Esophagus squamous epithelium (tissue), 5 donors: ENCODE measurements around the gene RCOR2. TPM values are rescaled to one million over a fixed set of nuclear protein-coding genes. Genes with fewer than 3 reads are reported as not detected.

ENCODE experiments used
- DNase-seq: peaks from one replicate; lab custom pipeline; 2025; lab: John Stamatoyannopoulos, UW
- H3K27ac ChIP-seq, 4 donors: fragments of 200-600 bp; sonication (generic); one replicate each; pipeline ENCODE4 v1.5.1; 2016 to 2019; ENCODE audit warnings: mild to moderate bottlenecking in 1 of 4
- H3K27me3 ChIP-seq, 4 donors: fragments of 200-600 bp; sonication (generic); 1 replicate in 3 of 4; 2 replicates in 1 of 4; pipeline versions ENCODE4 v1.5.1 to v1.6.0; 2017 to 2021; ENCODE audit warnings: antibody characterized with exemption in 1 of 4
- H3K36me3 ChIP-seq, 3 donors: fragments of 200-600 bp; sonication (generic); one replicate each; pipeline ENCODE4 v1.5.1; 2016 to 2019
- H3K4me1 ChIP-seq, 3 donors: fragments of 200-600 bp; sonication (generic); one replicate each; pipeline ENCODE4 v1.5.1; 2017 to 2019
- H3K4me3 ChIP-seq, 4 donors: fragments of 200-600 bp; sonication (generic); 1 replicate in 3 of 4; 2 replicates in 1 of 4; pipeline ENCODE4 v1.5.1; 2016 to 2019; ENCODE audit warnings: mild to moderate bottlenecking in 2 of 4, moderate library complexity in 1 of 4
- H3K9me3 ChIP-seq, 3 donors: fragments of 200-600 bp; sonication (generic); one replicate each; pipeline ENCODE4 v1.5.1; 2016 to 2019
- CTCF ChIP-seq, 6 experiments: fragments of 450-650 bp in 4 of 6; fragments of 200-600 bp in 2 of 6; sonication (generic) in 2 of 6; IDR thresholded peaks; one replicate each; pipeline ENCODE4 v1.5.1; 2016 to 2019; ENCODE audit warnings: antibody characterized with exemption in 6 of 6, mild to moderate bottlenecking in 4 of 6, moderate library complexity in 4 of 6
- POLR2A ChIP-seq, 4 donors: fragments of 450-650 bp; IDR thresholded peaks; one replicate each; pipeline ENCODE4 v1.6.1; 2017; ENCODE audit warnings: antibody characterized with exemption in 4 of 4, mild to moderate bottlenecking in 4 of 4, moderate library complexity in 3 of 4
- WGBS, 2 donors: methylation state at CpG; one replicate each; pipeline ENCODE4 v1.1.5; 2018; 5-methylcytosine and 5-hydroxymethylcytosine counted together
- intact Hi-C: fragments of 100-400 bp; cut with DNase I; formaldehyde crosslinking; loops from one replicate; pipeline ENCODE4 v1.15.0; 2022
- total RNA-seq, 4 donors: library from RNA; depleted of rRNA; stranded (reverse); fragments of >200 nt; gene quantifications; one replicate each; pipeline ENCODE4 v1.1.0, GENCODE V29; 2016
- donor health status: DM: yes; HTN: yes; CAD: no.

RCOR2 gene
- total RNA-seq, 4 donors from 2014 or later, result 0.19 to 0.49 (median 0.22) TPM; not detected in 1

DNA sequence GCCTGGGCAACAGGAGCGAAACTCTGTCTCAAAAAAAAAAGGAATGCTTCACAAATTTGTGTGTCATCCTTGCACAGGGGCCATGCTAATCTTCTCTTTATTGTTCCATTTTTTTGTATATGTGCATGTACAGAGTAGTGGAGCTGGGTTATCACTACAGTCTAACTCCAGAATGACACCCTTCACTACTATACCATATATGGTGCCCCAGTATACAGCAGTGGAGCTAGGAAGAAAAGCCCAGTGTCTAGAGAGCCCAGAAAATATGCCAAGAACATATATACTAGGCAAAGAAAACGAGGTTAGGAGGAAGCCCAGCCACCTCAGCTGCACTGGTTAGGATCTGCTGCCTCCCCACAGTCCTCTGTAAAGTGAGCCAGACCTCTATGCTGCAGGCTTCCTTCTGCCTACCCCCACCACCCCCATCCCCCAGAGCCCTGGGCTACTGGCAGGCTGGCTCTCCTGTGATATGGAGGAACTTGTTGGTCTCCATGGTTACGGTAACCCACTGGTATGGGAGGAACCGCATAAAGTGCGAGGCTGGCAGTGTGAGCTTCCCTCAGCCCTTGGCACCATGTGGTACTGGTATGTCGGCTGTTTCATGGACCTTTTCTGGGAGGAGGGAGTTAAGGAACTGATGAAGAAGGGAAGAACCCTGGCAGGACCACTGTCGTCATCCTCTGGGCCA is 34.3 kb downstream of the RCOR2 start:
- intact Hi-C loops, result no loop called here
- Histone ChIP-seq H3K4me1 (peaks cover 38 to 87% (median 42%) of the 10 kb centered on the region in 3 donors), H3K4me3 (no peak overlapping the region), H3K27ac (no peak overlapping the region), H3K27me3 (no peaks in the 10 kb centered on the region), H3K9me3 (no peaks in the 10 kb centered on the region), H3K36me3 (peaks cover 0 to 22% (median 0%) of the 10 kb centered on the region in 3 donors)
- 57 to 68% methylated on average over 4 to 5 of the region's 7 CpGs for WGBS, 2 donors
- no peak for TF ChIP-seq POLR2A (IDR thresholded peaks at IDR 0.05)
- no peak for TF ChIP-seq CTCF (IDR thresholded peaks at IDR 0.05)
- DNase-seq, result no peak

- H3K27me3 ChIP-seq, result no peaks in the 10 kb centered on the region
- H3K4me1 ChIP-seq, result peaks cover 32 to 82% (median 35%) of the 10 kb centered on the region in 3 donors
- peaks cover 0 to 24% (median 0%) of the 10 kb centered on the region in 3 donors for H3K36me3 ChIP-seq
- no peak for DNase-seq
- H3K4me3 ChIP-seq, result no peak overlapping the region
- TF ChIP-seq CTCF (IDR thresholded peaks at IDR 0.05) (no peak), POLR2A (IDR thresholded peaks at IDR 0.05) (no peak)
- H3K9me3 ChIP-seq, result no peaks in the 10 kb centered on the region
- intact Hi-C loops, result no loop called here
- 19 to 20% methylated on average over 2 to 3 of the region's 3 CpGs for WGBS, 2 donors
- H3K27ac ChIP-seq, result peak overlapping the region in 3 of 4 donors; percentile 26 to 39 (median 34)
Measured at GRCh38 chr11:63880403-63880790, 36.6 kb downstream of the RCOR2 start.

DNA sequence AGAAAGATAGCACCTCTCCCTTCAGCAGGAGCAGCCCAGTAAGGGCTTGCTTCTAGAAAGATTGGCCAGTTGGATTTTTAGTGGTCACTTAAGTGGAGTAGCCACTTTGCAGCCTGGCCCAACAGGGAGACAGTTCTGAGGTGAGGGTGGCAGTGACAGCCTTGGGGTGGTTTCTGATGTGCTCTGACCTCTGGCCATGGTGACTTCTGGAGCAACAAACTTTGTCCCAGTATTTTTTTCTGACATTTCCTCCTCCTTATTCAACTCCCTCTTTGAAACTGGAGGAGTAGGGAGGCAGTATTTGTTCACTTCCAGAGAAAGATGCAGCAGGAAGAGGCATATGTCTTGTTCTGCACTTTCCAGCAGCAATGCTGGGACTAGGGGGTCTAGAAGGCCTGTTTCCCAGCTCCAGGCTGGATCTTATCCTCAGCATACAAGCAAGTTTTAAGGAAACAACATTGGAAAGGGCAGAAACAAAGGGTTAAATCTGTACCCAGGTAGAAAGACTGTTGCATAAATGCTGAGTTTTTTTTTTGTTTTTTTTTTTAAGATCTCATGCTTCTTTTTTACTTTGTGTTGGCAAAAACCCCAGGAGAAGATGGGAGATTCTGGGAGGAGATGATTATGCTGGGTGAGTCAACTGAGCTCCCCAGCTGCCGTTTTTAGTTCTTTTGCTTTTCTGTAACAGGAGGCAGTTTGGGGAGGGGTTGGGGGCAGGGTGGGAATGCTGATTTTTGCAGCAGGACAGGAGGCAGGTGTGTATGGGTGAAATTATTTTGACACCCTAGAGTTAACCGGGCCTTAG is 37.2 kb downstream of the RCOR2 start:
- no peak overlapping the region for H3K4me3 ChIP-seq
- no peaks in the 10 kb centered on the region for H3K9me3 ChIP-seq
- TF ChIP-seq POLR2A (IDR thresholded peaks at IDR 0.05) (no peak), CTCF (IDR thresholded peaks at IDR 0.05) (no peak)
- peaks cover 0 to 23% (median 0%) of the 10 kb centered on the region in 3 donors for H3K36me3 ChIP-seq
- intact Hi-C loops, result no loop called here
- no peaks in the 10 kb centered on the region for H3K27me3 ChIP-seq
- H3K4me1 ChIP-seq, result peaks cover 32 to 88% (median 39%) of the 10 kb centered on the region in 3 donors
- H3K27ac ChIP-seq, result peak overlapping the region in 3 of 4 donors; percentile 26 to 56 (median 39)
- DNase-seq, result no peak
- 19 to 23% methylated on average over 2 of the region's 2 CpGs for WGBS, 2 donors

GRCh38 chr11:63877658-63878241 is 39.2 kb downstream of the RCOR2 start:
- peaks cover 42 to 89% (median 46%) of the 10 kb centered on the region in 3 donors for H3K4me1 ChIP-seq

More at GRCh38 chr11:63877658-63878241, 39.2 kb downstream of the RCOR2 start:
- no peak for DNase-seq
- Histone ChIP-seq H3K36me3 (peaks cover 0 to 20% (median 0%) of the 10 kb centered on the region in 3 donors), H3K4me3 (no peak overlapping the region), H3K27ac (no peak overlapping the region), H3K9me3 (no peaks in the 10 kb centered on the region), H3K27me3 (no peaks in the 10 kb centered on the region)
- 81 to 87% methylated on average over 3 to 5 of the region's 6 CpGs for WGBS, 2 donors
- intact Hi-C loops, result no loop called here
- TF ChIP-seq CTCF (IDR thresholded peaks at IDR 0.05), result no peak
- no peak for TF ChIP-seq POLR2A (IDR thresholded peaks at IDR 0.05)
